Dermis blood vessel endothelial cell (primary cell): ENCODE measurements around the gene SLC25A1. TPM values are rescaled to one million over a fixed set of nuclear protein-coding genes. Genes with fewer than 3 reads are reported as not detected.

Source experiments
- DNase-seq: peaks from one replicate; pipeline ENCODE4 v3.0.0; 2010
- total RNA-seq: library from RNA; depleted of rRNA; stranded (reverse); fragments of >200 nt; gene quantifications from 2 replicates; pipeline ENCODE4 v1.2.3, GENCODE V29; 2014

SLC25A1 gene
- total RNA-seq, 1 donor from 2014 or later = 87.3 TPM

- no peak for DNase-seq
These were observed 40.9 kb downstream of the SLC25A1 start for GRCh38 chr22:19137384-19138216.

GRCh38 chr22:19136915-19137314 is 41.6 kb downstream of the SLC25A1 start:
- DNase-seq = no peak

- DNase-seq = no peak
These were observed 43.7 kb downstream of the SLC25A1 start for GRCh38 chr22:19134874-19135273.

GRCh38 chr22:19134176-19134831 is 44.2 kb downstream of the SLC25A1 start:
- no peak for DNase-seq

- DNase-seq = no peak
These were observed 45.0 kb downstream of the SLC25A1 start for GRCh38 chr22:19133561-19133960.

GRCh38 chr22:19132693-19133400 is 45.7 kb downstream of the SLC25A1 start:
- DNase-seq = no peak

- DNase-seq = no peak
These were observed 46.4 kb downstream of the SLC25A1 start for GRCh38 chr22:19132153-19132552.

GRCh38 chr22:19131685-19132015 is 46.9 kb downstream of the SLC25A1 start:
- no peak for DNase-seq

GRCh38 chr22:19130959-19131684 is 47.4 kb downstream of the SLC25A1 start, which contains the start of gene TSSK2:
TSSK2 (plus strand) TSS chr22:19131308; CDS start chr22:19131400, 92 bp downstream.
- no peak for DNase-seq

GRCh38 chr22:19129871-19130270 is 48.7 kb downstream of the SLC25A1 start:
- DNase-seq = no peak

GRCh38 chr22:19128946-19129727 is 49.4 kb downstream of the SLC25A1 start:
- no peak for DNase-seq

GRCh38 chr22:19128009-19128401 is 50.5 kb downstream of the SLC25A1 start:
- DNase-seq = no peak

- no peak for DNase-seq
These were observed 51.1 kb downstream of the SLC25A1 start for GRCh38 chr22:19127329-19128008.

- DNase-seq = no peak
These were observed 51.9 kb downstream of the SLC25A1 start for GRCh38 chr22:19126309-19127273.

Other genes with a start within 250 kb of the SLC25A1 start
- gene PRODH, start 242.4 kb downstream of the SLC25A1 start, total RNA-seq = 0.05 and 1.0 TPM in 2 replicates
- 56.2 and 71.2 TPM in 2 replicates for gene DGCR2, start 56.3 kb downstream of the SLC25A1 start, total RNA-seq
- not detected in 2 replicates for gene TSSK2, start 47.4 kb downstream of the SLC25A1 start, total RNA-seq
- 12.7 and 14.6 TPM in 2 replicates for gene ESS2, start 34.1 kb downstream of the SLC25A1 start, total RNA-seq
- not detected in 2 replicates for gene GSC2, start 28.4 kb downstream of the SLC25A1 start, total RNA-seq
- gene CLTCL1, start 113.0 kb upstream of the SLC25A1 start, total RNA-seq = 4.2 and 4.9 TPM in 2 replicates